SK-N-SH treated with all-trans-retinoic acid at 6 μM for 48 hours (cell line): ENCODE data around the gene STK35.

Experiments used
- ARNTL ChIP-seq: fragments of 450-650 bp; formaldehyde crosslinking; IDR thresholded peaks from 2 replicates; pipeline ENCODE4 v1.5.0; 2020; ENCODE audit warnings: low read depth, mild to moderate bottlenecking, moderate library complexity, borderline replicate concordance
- ESRRG ChIP-seq: fragments of 250-450 bp; sonication (Bioruptor Pico); IDR thresholded peaks from 2 replicates; pipeline ENCODE4 v1.6.1; 2021; ENCODE audit warnings: mild to moderate bottlenecking
- GLIS3 ChIP-seq: fragments of 250-450 bp; sonication (Bioruptor Pico); IDR thresholded peaks from 2 replicates; pipeline ENCODE4 v1.5.0; 2020; ENCODE audit warnings: mild to moderate bottlenecking, moderate library complexity
- RARB ChIP-seq: fragments of 250-450 bp; sonication (Bioruptor Pico); IDR thresholded peaks from 2 replicates; pipeline ENCODE4 v1.8.0; 2021; ENCODE audit warnings: mild to moderate bottlenecking, moderate library complexity
- SNAI2 ChIP-seq: fragments of 250-450 bp; sonication (Bioruptor Pico); IDR thresholded peaks from 2 replicates; pipeline ENCODE4 v1.5.0; 2020; ENCODE audit warnings: mild to moderate bottlenecking, moderate library complexity
- TOX ChIP-seq: fragments of 250-450 bp; sonication (Bioruptor Pico); IDR thresholded peaks from 2 replicates; pipeline ENCODE4 v1.8.0; 2021; ENCODE audit warnings: mild to moderate bottlenecking, moderate library complexity, borderline replicate concordance
- ZFP30 ChIP-seq: fragments of 450-650 bp; formaldehyde crosslinking; IDR thresholded peaks from 2 replicates; pipeline ENCODE4 v1.5.0; 2022; ENCODE audit warnings: mild to moderate bottlenecking, moderate library complexity
- ZNF565 ChIP-seq: fragments of 450-650 bp; formaldehyde crosslinking; conservative IDR thresholded peaks from 2 replicates; pipeline ENCODE4 v1.5.0; 2020; ENCODE audit warnings: low read depth, mild to moderate bottlenecking, moderate library complexity
- ZNF8 ChIP-seq: fragments of 450-650 bp; formaldehyde crosslinking; IDR thresholded peaks from 2 replicates; pipeline ENCODE4 v1.5.0; 2020; ENCODE audit warnings: mild to moderate bottlenecking, moderate library complexity
- TF ChIP-seq, protein P1 (sequence below): fragments of 250-450 bp; sonication (Bioruptor Pico); IDR thresholded peaks from 2 replicates; pipeline ENCODE4 v1.8.0; 2020; ENCODE audit warnings: mild to moderate bottlenecking, moderate library complexity, borderline replicate concordance
- TF ChIP-seq, protein P2 (sequence below): fragments of 250-450 bp; sonication (Bioruptor Pico); IDR thresholded peaks from 2 replicates; pipeline ENCODE4 v1.5.1; 2020; ENCODE audit warnings: low read depth, mild to moderate bottlenecking, moderate library complexity

DNA sequence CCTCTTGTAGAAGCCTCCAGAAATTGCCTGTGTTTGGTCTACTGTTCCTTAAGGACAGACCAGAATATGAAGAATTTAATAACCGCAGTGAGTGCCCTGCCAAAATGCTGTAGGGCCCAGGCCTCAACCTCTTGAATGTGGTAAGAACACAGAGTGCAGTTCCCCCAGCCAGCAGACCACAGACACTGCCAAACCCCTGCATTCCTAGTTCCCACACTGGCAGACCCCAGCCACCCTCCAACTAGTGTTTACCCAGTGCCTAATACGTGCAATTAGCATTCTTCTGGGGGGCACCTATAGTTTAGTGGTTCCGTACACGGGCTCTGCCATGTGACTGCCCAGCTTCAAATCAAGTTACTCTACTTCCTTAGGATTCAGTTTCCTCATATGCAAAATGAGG lies 51.7 kb downstream of the STK35 start:
- TF ChIP-seq SNAI2 (CRISPR knock-in tag), result no peak
- no peak for TF ChIP-seq ZFP30
- TF ChIP-seq, protein P1, sequence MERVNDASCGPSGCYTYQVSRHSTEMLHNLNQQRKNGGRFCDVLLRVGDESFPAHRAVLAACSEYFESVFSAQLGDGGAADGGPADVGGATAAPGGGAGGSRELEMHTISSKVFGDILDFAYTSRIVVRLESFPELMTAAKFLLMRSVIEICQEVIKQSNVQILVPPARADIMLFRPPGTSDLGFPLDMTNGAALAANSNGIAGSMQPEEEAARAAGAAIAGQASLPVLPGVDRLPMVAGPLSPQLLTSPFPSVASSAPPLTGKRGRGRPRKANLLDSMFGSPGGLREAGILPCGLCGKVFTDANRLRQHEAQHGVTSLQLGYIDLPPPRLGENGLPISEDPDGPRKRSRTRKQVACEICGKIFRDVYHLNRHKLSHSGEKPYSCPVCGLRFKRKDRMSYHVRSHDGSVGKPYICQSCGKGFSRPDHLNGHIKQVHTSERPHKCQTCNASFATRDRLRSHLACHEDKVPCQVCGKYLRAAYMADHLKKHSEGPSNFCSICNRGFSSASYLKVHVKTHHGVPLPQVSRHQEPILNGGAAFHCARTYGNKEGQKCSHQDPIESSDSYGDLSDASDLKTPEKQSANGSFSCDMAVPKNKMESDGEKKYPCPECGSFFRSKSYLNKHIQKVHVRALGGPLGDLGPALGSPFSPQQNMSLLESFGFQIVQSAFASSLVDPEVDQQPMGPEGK (CRISPR knock-in tag), result no peak
- no peak for TF ChIP-seq ESRRG (CRISPR knock-in tag)
- TF ChIP-seq, protein P2, sequence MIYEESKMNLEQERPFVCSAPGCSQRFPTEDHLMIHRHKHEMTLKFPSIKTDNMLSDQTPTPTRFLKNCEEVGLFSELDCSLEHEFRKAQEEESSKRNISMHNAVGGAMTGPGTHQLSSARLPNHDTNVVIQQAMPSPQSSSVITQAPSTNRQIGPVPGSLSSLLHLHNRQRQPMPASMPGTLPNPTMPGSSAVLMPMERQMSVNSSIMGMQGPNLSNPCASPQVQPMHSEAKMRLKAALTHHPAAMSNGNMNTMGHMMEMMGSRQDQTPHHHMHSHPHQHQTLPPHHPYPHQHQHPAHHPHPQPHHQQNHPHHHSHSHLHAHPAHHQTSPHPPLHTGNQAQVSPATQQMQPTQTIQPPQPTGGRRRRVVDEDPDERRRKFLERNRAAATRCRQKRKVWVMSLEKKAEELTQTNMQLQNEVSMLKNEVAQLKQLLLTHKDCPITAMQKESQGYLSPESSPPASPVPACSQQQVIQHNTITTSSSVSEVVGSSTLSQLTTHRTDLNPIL (CRISPR knock-in tag), result no peak
- TF ChIP-seq RARB (CRISPR knock-in tag), result no peak
- TF ChIP-seq ZNF8 (CRISPR knock-in tag), result no peak
- no peak for TF ChIP-seq GLIS3 (CRISPR knock-in tag)
- no peak for TF ChIP-seq TOX (CRISPR knock-in tag)
- TF ChIP-seq ARNTL (CRISPR knock-in tag), result no peak
- TF ChIP-seq ZNF565 (CRISPR knock-in tag), result no peak
